Keratinocyte (primary cell): Measurements from ENCODE around the gene ATG9A. TPM values are rescaled to one million over a fixed set of nuclear protein-coding genes. Genes with fewer than 3 reads are reported as not detected.

Experiments used
- DNase-seq: peaks from one replicate; pipeline ENCODE4 v3.0.0-alpha.2; 2011; ENCODE audit warnings: low read depth, missing footprints, low spot score
- FAIRE-seq: peaks from 2 replicates; lab custom pipeline; 2011; peaks lifted over from hg19 to GRCh38; lab: Jason Lieb, UNC
- H2AFZ ChIP-seq: 2 replicates; pipeline ENCODE4 v1.6.0; 2012; ENCODE audit warnings: low read length, control low read depth, inconsistent platforms; ENCODE audit not compliant: control insufficient read depth
- H3K27ac ChIP-seq: 2 replicates; pipeline ENCODE4 v1.5.1; 2011; ENCODE audit warnings: low read length; ENCODE audit not compliant: control insufficient read depth, insufficient read depth
- H3K27me3 ChIP-seq: 3 replicates; pipeline ENCODE4 v1.6.0; 2011; ENCODE audit warnings: low read length; ENCODE audit not compliant: control insufficient read depth, insufficient read depth; ENCODE audit errors: extremely low read depth
- H3K36me3 ChIP-seq, 2 experiments: 2 replicates in 1 of 2; 3 replicates in 1 of 2; pipeline ENCODE4 v1.5.1; 2011; ENCODE audit warnings: low read length in 2 of 2, mild to moderate bottlenecking in 1 of 2; ENCODE audit not compliant: control insufficient read depth in 2 of 2, insufficient read depth in 2 of 2; ENCODE audit errors: extremely low read depth in 1 of 2
- H3K4me1 ChIP-seq: 3 replicates; pipeline ENCODE4 v1.5.1; 2011; ENCODE audit warnings: low read length; ENCODE audit not compliant: control insufficient read depth, insufficient read depth; ENCODE audit errors: extremely low read depth
- H3K4me2 ChIP-seq: 3 replicates; pipeline ENCODE4 v1.6.0; 2011; ENCODE audit warnings: low read depth, low read length; ENCODE audit not compliant: control insufficient read depth, insufficient read depth; ENCODE audit errors: extremely low read depth
- H3K4me3 ChIP-seq, 3 experiments: fragments of 200-600 bp in 1 of 3; sonication (generic) in 1 of 3; 2 replicates in 2 of 3; 3 replicates in 1 of 3; pipeline ENCODE4 v1.5.1; 2011 to 2016; ENCODE audit warnings: low read length in 3 of 3, mild to moderate bottlenecking in 3 of 3, control low read depth in 2 of 3, inconsistent platforms in 1 of 3, low read depth in 1 of 3, mixed read lengths in 1 of 3, mixed run types in 1 of 3, moderate library complexity in 1 of 3; ENCODE audit not compliant: control insufficient read depth in 2 of 3, insufficient read depth in 2 of 3; ENCODE audit errors: extremely low read depth in 1 of 3
- H3K79me2 ChIP-seq: 2 replicates; pipeline ENCODE4 v1.6.0; 2012; ENCODE audit warnings: low read length; ENCODE audit not compliant: control insufficient read depth, insufficient read depth
- H3K9ac ChIP-seq: 3 replicates; pipeline ENCODE4 v1.6.0; 2011; ENCODE audit warnings: low read length; ENCODE audit not compliant: control insufficient read depth, insufficient read depth; ENCODE audit errors: extremely low read depth
- H3K9me1 ChIP-seq: 3 replicates; pipeline ENCODE4 v1.6.0; 2011; ENCODE audit warnings: low read length; ENCODE audit not compliant: control insufficient read depth, insufficient read depth; ENCODE audit errors: extremely low read depth
- H3K9me3 ChIP-seq: 2 replicates; pipeline ENCODE4 v1.5.1; 2012; ENCODE audit warnings: low read depth, low read length; ENCODE audit not compliant: control insufficient read depth
- H4K20me1 ChIP-seq: 3 replicates; pipeline ENCODE4 v1.6.0; 2011; ENCODE audit warnings: low read length; ENCODE audit not compliant: control insufficient read depth, insufficient read depth; ENCODE audit errors: extremely low read depth
- CTCF ChIP-seq, 3 experiments: IDR thresholded peaks in 1 of 3; conservative IDR thresholded peaks in 1 of 3; optimal IDR thresholded peaks in 1 of 3; 2 replicates in 2 of 3; 3 replicates in 1 of 3; pipeline versions ENCODE3 to v1.5.1; 2011; ENCODE audit warnings: low read length in 3 of 3, mild to moderate bottlenecking in 3 of 3, moderate library complexity in 2 of 3, control low read depth in 1 of 3, inconsistent platforms in 1 of 3; ENCODE audit not compliant: insufficient read depth in 2 of 3; ENCODE audit errors: extremely low read depth in 1 of 3
- EZH2 ChIP-seq: IDR thresholded peaks from one replicate; pipeline ENCODE4 v1.6.1; 2012; ENCODE audit warnings: inconsistent platforms, mild to moderate bottlenecking, low read length, moderate library complexity
- dilution Hi-C: fragments of 300-500 bp; cut with MboI; formaldehyde crosslinking; loops from one replicate; pipeline ENCODE4 v1.7.0; 2020; ENCODE audit warnings: low sequenced_read_pairs; ENCODE audit not compliant: extremely low pct_ligation_motif_present
- polyA plus RNA-seq, 5 experiments: library from polyadenylated mRNA; depleted of rRNA in 3 of 5; stranded (reverse) in 3 of 5; stranded (forward) in 1 of 5; unstranded in 1 of 5; fragments of >200 nt; gene quantifications; 1 replicate in 1 of 5; 2 replicates in 3 of 5; 3 replicates in 1 of 5; pipeline versions ENCODE4 v1.2.1 to v1.2.3, GENCODE V29; 2011 to 2012; ENCODE audit warnings: missing spikeins in 2 of 5, low read depth in 1 of 5, low replicate concordance in 1 of 5

The ATG9A gene
- polyA plus RNA-seq, 1 donor (not counting 4 experiments of a cell fraction or from before 2014, with no cell fraction given), result 58.8 TPM

GRCh38 chr2:219270055-219270372 is 40.6 kb upstream of the ATG9A start:
- H3K79me2 ChIP-seq, result no peaks in the 10 kb centered on the region
- no peaks in the 10 kb centered on the region for H3K36me3 ChIP-seq
- DNase-seq (no peak), FAIRE-seq (no peak)
- dilution Hi-C loops, result no loop called here
- H3K4me3 ChIP-seq, result no peak overlapping the region
- H3K9me1 ChIP-seq, result no peaks in the 10 kb centered on the region
- H3K4me1 ChIP-seq, result peaks cover 33% of the 10 kb centered on the region
- H4K20me1 ChIP-seq, result no peaks in the 10 kb centered on the region
- TF ChIP-seq CTCF (optimal IDR thresholded peaks at IDR 0.05 in 1 of 3, IDR thresholded peaks at IDR 0.05 in 1 of 3, conservative IDR thresholded peaks at IDR 0.05 in 1 of 3; ENCODE audit: extremely low read depth in 1 of 3, insufficient read depth in 2 of 3, low read length in 3 of 3), result no peak
- no peak for TF ChIP-seq EZH2
- H3K4me2 ChIP-seq, result peak overlapping the region; percentile 22
- H3K27ac ChIP-seq, result no peak overlapping the region
- no peaks in the 10 kb centered on the region for H3K27me3 ChIP-seq
- no peak overlapping the region for H3K9ac ChIP-seq
- H3K9me3 ChIP-seq, result no peaks in the 10 kb centered on the region
- H2AFZ ChIP-seq, result no peak overlapping the region

- Histone ChIP-seq H3K4me3 (no peak overlapping the region), H3K4me2 (peak overlapping the region; percentile 22), H3K9me1 (no peaks in the 10 kb centered on the region), H3K27ac (no peak overlapping the region), H3K27me3 (no peaks in the 10 kb centered on the region), H2AFZ (peak overlapping the region; percentile 41), H3K36me3 (no peaks in the 10 kb centered on the region), H3K9ac (no peak overlapping the region), H3K4me1 (peaks cover 28% of the 10 kb centered on the region), H3K9me3 (no peaks in the 10 kb centered on the region), H4K20me1 (no peaks in the 10 kb centered on the region), H3K79me2 (no peaks in the 10 kb centered on the region)
- dilution Hi-C loops, result no loop called here
- peak; percentile 81 for FAIRE-seq
- DNase-seq, result no peak
- TF ChIP-seq EZH2, result no peak
- no peak for TF ChIP-seq CTCF (optimal IDR thresholded peaks at IDR 0.05 in 1 of 3, IDR thresholded peaks at IDR 0.05 in 1 of 3, conservative IDR thresholded peaks at IDR 0.05 in 1 of 3; ENCODE audit: extremely low read depth in 1 of 3, insufficient read depth in 2 of 3, low read length in 3 of 3)
These were observed 40.1 kb upstream of the ATG9A start for GRCh38 chr2:219269362-219270054.
